Chondrocyte (in vitro differentiated cells): ENCODE results near the gene BSCL2. TPM values are rescaled to one million over a fixed set of nuclear protein-coding genes. Genes with fewer than 3 reads are reported as not detected.
A peak's percentile ranks its signal among the peaks of the same experiment; 100 is the strongest.

Experiments
- DNase-seq: peaks from one replicate; pipeline ENCODE4 v3.0.0; 2021; ENCODE audit warnings: mixed read lengths, low spot score
- H3K27ac Mint-ChIP-seq: one replicate; pipeline ENCODE4 v1.8.0; 2021; ENCODE audit warnings: mild to moderate bottlenecking, moderate library complexity, mixed read lengths; ENCODE audit not compliant: unreplicated experiment
- H3K27me3 Mint-ChIP-seq: 2 replicates; pipeline ENCODE4 v1.8.0; 2021; ENCODE audit warnings: low read depth, mixed read lengths
- H3K36me3 Mint-ChIP-seq: 2 replicates; pipeline ENCODE4 v1.8.0; 2021; ENCODE audit warnings: low read depth, mixed read lengths
- H3K4me1 Mint-ChIP-seq: 2 replicates; pipeline ENCODE4 v1.8.0; 2021; ENCODE audit warnings: low read depth, mild to moderate bottlenecking, mixed read lengths
- H3K4me3 Mint-ChIP-seq: one replicate; pipeline ENCODE4 v1.8.0; 2021; ENCODE audit warnings: mild to moderate bottlenecking, moderate library complexity, mixed read lengths; ENCODE audit not compliant: unreplicated experiment
- H3K9me3 Mint-ChIP-seq: 2 replicates; pipeline ENCODE4 v1.8.0; 2021; ENCODE audit warnings: low read depth, mixed read lengths
- long read RNA-seq: library from polyadenylated mRNA; stranded (forward); transcript quantifications from one replicate; pipeline ENCODE4 v2.0.0, GENCODE V29; 2021
- total RNA-seq: library from RNA; stranded (reverse); gene quantifications from 3 replicates; pipeline ENCODE4 v1.2.1, GENCODE V29; 2021
- TF ChIP-seq, protein P1 (sequence below): fragments of 200-600 bp; sonication (generic); IDR thresholded peaks from 2 replicates; pipeline ENCODE4 v1.5.0; 2021; ENCODE audit warnings: antibody characterized with exemption, mild to moderate bottlenecking, moderate library complexity

The BSCL2 gene
- 36.6 to 76.0 TPM (median 43.2 TPM) in 3 replicates for total RNA-seq
- long read RNA-seq, transcript BSCL2-207 (11 exons, 1,516 nt) = major isoform, 38 of 71 reads
- long read RNA-seq, transcript BSCL2-210 (11 exons, 1,440 nt) = minor isoform, 8 of 71 reads
- long read RNA-seq, partial matches to known transcripts = 3 of 71 reads
- long read RNA-seq, other reads (novel, unspliced or antisense) = 18 of 71 reads

DNA sequence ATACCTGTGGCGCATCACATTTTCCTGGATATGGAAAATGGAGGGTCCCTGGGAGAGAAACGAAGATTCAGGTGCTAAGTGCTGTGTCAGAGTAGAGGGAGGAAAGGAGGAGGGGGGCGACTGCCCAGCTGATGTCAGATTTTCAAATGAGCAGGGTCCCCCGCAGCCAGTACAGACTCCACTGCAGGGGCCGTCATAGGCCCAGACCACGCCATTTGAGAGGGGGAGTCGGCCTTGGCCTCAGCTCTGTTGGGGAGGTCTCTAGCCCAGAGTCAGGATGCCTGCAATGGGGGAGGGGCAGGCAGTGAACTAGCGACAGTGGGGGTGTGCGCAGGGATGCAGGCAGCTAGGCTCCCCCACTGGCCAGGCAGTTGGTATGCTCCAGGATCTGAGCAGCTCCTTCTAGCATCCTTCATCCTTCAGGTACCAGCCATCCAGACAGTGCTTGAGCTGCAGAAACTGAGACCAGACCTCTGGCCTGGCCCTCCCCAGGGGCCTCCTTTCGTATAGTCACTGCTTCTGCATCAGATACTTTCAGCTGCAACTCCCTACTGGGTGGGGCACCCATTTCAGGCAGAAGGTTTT lies at the start of gene BSCL2, which contains the start of gene GNG3:
BSCL2 (minus strand) TSS at position 148 of the 585 bp plus-strand sequence. CDS start 229 bp downstream, outside the sequence.
GNG3 (plus strand) TSS at position 400 of the 585 bp plus-strand sequence. CDS start 620 bp downstream, outside the sequence.
- H3K27ac Mint-ChIP-seq = peak within 1 kb of the TSS; percentile 84

DNA sequence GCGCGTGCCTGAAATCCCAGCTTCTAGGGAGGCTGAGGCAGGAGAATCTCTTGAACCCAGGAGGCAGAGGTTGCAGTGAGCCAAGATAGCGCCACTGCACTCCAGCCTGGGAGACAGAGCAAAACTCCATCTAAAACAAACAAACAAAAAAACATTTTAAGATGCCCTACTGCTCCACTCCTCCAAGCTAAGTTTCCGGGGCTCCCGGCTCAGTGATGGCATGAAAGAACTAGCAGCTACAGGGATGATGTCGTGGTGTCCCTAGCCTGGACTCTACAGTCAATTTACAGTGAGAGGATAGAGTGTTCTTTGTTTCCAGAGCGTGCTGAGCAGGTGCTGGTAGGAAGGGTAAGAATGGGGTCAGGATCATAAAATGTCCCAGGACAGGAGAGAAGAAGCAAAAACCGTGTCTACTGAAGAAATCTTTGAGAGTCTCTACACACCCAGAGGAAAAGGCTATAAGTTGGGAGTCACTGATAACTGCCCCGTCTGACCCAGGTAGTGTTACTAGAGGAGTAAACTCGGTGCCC lies 47.9 kb upstream of the BSCL2 start:
- Mint-ChIP-seq H3K4me1 (peaks cover 15% of the 10 kb centered on the region), H3K36me3 (peaks cover 2% of the 10 kb centered on the region), H3K27me3 (no peaks in the 10 kb centered on the region), H3K9me3 (no peaks in the 10 kb centered on the region), H3K27ac (no peak overlapping the region), H3K4me3 (peak overlapping the region; percentile 15)
- no peak for DNase-seq
- TF ChIP-seq, protein P1, sequence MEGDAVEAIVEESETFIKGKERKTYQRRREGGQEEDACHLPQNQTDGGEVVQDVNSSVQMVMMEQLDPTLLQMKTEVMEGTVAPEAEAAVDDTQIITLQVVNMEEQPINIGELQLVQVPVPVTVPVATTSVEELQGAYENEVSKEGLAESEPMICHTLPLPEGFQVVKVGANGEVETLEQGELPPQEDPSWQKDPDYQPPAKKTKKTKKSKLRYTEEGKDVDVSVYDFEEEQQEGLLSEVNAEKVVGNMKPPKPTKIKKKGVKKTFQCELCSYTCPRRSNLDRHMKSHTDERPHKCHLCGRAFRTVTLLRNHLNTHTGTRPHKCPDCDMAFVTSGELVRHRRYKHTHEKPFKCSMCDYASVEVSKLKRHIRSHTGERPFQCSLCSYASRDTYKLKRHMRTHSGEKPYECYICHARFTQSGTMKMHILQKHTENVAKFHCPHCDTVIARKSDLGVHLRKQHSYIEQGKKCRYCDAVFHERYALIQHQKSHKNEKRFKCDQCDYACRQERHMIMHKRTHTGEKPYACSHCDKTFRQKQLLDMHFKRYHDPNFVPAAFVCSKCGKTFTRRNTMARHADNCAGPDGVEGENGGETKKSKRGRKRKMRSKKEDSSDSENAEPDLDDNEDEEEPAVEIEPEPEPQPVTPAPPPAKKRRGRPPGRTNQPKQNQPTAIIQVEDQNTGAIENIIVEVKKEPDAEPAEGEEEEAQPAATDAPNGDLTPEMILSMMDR = no peak

More for the DNA sequence above, at the start of gene BSCL2, which contains the start of gene GNG3:
- Mint-ChIP-seq H3K36me3 (peaks cover 10% of the 10 kb centered on the region), H3K4me1 (peaks cover 38% of the 10 kb centered on the region), H3K4me3 (peak within 1 kb of the TSS; percentile 92), H3K9me3 (no peaks in the 10 kb centered on the region), H3K27me3 (no peaks in the 10 kb centered on the region)
- peak; percentile 69 for DNase-seq
- TF ChIP-seq, protein P1 = no peak

DNA sequence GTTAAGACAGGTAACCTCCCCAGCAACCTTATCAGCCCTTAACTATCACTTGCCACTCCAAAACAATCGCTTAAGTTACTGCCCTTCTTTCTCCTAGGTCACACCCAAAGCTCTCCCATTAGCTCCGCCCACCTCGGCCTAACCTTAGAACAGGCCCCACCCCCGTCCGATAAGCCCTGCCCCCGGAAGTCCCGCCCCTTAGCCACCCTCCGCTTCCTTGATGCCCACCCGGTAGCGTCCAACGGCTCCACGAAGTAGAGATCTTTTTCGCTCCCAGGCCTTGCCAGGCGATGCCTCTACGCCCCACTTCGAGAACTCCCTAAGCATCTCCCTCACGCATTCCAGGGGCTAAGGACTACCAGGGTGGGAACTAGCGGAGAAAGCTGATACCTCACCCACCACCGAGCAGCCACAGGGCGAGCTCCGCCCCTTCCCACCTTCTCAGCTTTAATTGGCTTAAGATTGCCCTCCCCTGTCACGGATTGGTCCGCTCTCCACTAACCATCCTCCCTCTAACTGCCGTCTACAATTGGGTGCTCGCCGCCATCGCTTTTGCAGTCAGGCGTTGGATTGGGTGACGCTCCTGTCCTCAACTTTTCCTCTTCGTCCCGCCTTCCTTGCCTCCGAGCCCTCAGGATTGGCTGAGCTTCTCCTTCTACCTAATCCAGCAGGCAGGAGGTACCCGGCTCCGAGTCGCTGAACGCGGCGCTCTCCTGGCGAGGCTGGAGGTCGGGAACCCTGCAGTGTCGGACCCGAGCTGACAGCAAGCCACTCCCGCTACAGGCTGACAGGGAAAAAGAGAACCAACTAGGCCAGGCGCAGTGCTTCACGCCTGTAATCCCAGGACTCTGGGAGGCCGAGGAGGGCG lies 46.7 kb upstream of the BSCL2 start, which contains the start of gene ZBTB3:
ZBTB3 (minus strand) TSS at position 425 of the 868 bp plus-strand sequence. CDS start 496 bp downstream, outside the sequence.
- Mint-ChIP-seq H3K27ac (peak within 1 kb of the TSS; percentile 99), H3K4me1 (peaks cover 20% of the 10 kb centered on the region), H3K4me3 (peak within 1 kb of the TSS; percentile 97), H3K9me3 (no peaks in the 10 kb centered on the region), H3K36me3 (peaks cover 4% of the 10 kb centered on the region), H3K27me3 (no peaks in the 10 kb centered on the region)
- TF ChIP-seq, protein P1 = no peak
- peak; percentile 98 for DNase-seq

DNA sequence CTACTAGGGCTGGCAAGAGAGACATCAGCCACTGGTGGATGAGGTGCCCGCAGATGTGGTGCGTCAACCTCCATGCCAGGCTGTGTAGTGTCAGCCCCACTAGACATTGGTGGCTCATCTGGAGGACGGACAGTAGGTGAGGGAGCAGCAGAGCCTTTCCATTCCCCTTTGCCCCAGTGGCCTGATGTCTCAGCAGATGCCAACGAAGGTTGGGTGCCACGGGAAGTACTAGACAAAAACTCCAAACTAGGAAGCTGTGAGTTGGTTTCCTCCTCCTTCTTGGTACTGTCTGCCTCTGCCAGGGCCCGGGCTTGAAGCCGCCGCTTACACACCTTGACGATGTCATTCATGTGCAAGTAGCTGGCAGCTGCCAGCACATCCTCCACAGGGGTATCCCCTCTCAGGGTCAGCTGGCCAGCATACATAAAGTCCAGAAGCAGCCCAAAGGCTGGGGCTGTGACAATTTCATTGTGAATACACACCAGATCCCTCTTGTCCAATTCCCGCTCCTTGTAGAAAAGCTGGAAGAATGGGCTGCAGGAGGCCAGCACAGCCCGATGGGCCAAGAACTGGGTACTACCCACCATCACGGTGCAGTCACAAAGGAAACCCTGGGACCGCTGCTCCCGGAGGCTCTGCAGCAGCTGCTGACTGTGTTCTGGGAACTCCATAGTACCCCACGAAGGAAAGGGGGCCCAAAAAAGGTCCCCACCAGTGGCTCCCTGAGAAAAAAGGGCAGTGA lies 45.9 kb upstream of the BSCL2 start:
- Mint-ChIP-seq H3K9me3 (no peaks in the 10 kb centered on the region), H3K4me1 (peaks cover 26% of the 10 kb centered on the region), H3K4me3 (peak overlapping the region; percentile 97), H3K36me3 (peaks cover 5% of the 10 kb centered on the region), H3K27me3 (no peaks in the 10 kb centered on the region), H3K27ac (peak overlapping the region; percentile 99)
- DNase-seq = peak; percentile 81
- TF ChIP-seq, protein P1 = no peak
